B cell (primary cell): ENCODE measurements around the gene FFAR3.

Source experiments
- CTCF ChIP-seq: fragments of 200-600 bp; IDR thresholded peaks from one replicate; pipeline ENCODE4 v1.8.0; 2022; ENCODE audit warnings: antibody characterized with exemption, mild to moderate bottlenecking
- EZH2 ChIP-seq: IDR thresholded peaks from 2 replicates; pipeline ENCODE4 v1.6.1; 2012; ENCODE audit warnings: borderline replicate concordance, low read depth, mild to moderate bottlenecking, moderate library complexity, low read length; ENCODE audit not compliant: insufficient read depth, poor library complexity, severe bottlenecking

GRCh38 chr19:35363711-35364425, 5.6 kb downstream of the FFAR3 start:
- no peak for TF ChIP-seq CTCF
- TF ChIP-seq EZH2 = no peak
